ENCODE results near the gene TUBA1C.

DNA sequence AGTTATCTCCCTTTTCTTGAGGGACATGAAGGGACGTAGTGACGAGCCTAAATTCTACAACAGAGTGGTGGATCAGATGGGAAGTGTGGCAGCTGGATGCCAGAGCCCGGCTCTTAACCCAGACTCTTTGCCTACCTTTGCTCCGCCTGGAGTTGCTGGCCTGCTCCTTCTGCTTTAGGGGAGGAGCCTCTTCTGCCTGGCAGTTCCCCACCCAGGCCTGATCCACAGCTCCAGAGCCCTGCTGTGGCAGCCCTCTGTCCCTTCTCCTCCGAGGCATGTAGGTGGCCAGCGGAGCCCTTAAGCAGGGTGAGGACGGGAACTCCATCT, 27.8 kb downstream of the TUBA1C start:
- no peak for TF ChIP-seq POLR2A (IDR thresholded peaks at IDR 0.05; ENCODE audit: control extremely low read depth in 1 of 2, low read depth in 2 of 2, low read length in 2 of 2)
- TF ChIP-seq, protein P1, sequence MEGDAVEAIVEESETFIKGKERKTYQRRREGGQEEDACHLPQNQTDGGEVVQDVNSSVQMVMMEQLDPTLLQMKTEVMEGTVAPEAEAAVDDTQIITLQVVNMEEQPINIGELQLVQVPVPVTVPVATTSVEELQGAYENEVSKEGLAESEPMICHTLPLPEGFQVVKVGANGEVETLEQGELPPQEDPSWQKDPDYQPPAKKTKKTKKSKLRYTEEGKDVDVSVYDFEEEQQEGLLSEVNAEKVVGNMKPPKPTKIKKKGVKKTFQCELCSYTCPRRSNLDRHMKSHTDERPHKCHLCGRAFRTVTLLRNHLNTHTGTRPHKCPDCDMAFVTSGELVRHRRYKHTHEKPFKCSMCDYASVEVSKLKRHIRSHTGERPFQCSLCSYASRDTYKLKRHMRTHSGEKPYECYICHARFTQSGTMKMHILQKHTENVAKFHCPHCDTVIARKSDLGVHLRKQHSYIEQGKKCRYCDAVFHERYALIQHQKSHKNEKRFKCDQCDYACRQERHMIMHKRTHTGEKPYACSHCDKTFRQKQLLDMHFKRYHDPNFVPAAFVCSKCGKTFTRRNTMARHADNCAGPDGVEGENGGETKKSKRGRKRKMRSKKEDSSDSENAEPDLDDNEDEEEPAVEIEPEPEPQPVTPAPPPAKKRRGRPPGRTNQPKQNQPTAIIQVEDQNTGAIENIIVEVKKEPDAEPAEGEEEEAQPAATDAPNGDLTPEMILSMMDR (IDR thresholded peaks at IDR 0.05; ENCODE audit: control extremely low read depth in 1 of 3, insufficient read depth in 1 of 3, low read depth in 1 of 3, low read length in 3 of 3), result no peak

Measured in H1 (cell line).